A549 (cell line): ENCODE data around the gene MAP3K4.

Experiments
- CTCF ChIP-seq: fragments of >200 bp; sonication (Bioruptor Twin); formaldehyde crosslinking; IDR thresholded peaks from 3 replicates; pipeline ENCODE4 v1.5.1; 2016
- EHMT2 ChIP-seq: fragments of 200-600 bp; sonication (generic); IDR thresholded peaks from 2 replicates; pipeline ENCODE4 v1.6.1; 2016; ENCODE audit warnings: antibody characterized with exemption, low read depth, mild to moderate bottlenecking, moderate library complexity

GRCh38 chr6:161050134-161050765 lies 58.7 kb downstream of the MAP3K4 start:
- no peak for TF ChIP-seq CTCF
- no peak for TF ChIP-seq EHMT2
